K562 (cell line): Measurements from ENCODE around the gene CADM2. TPM values are rescaled to one million over a fixed set of nuclear protein-coding genes. Genes with fewer than 3 reads are reported as not detected.

Experiments used
- HBP1 ChIP-seq: fragments of 450-650 bp; formaldehyde crosslinking; IDR thresholded peaks from 2 replicates; pipeline ENCODE4 v1.4.0; 2022; ENCODE audit warnings: missing genetic modification characterization
- MYBL2 ChIP-seq, 2 experiments: fragments of 450-650 bp in 1 of 2; sonication (generic) in 1 of 2; formaldehyde crosslinking in 1 of 2; IDR thresholded peaks; 2 replicates each; pipeline versions ENCODE4 v1.6.1 to v1.8.1; 2017 to 2022; ENCODE audit warnings: borderline replicate concordance in 1 of 2, inconsistent platforms in 1 of 2, low read depth in 1 of 2, mild to moderate bottlenecking in 1 of 2, missing genetic modification reagents in 1 of 2, moderate library complexity in 1 of 2
- NR2C1 ChIP-seq, 2 experiments: fragments of 450-650 bp; IDR thresholded peaks; 2 replicates each; pipeline ENCODE4 v1.6.1; 2017; ENCODE audit warnings: mild to moderate bottlenecking in 2 of 2, antibody characterized with exemption in 1 of 2, inconsistent platforms in 1 of 2, missing compliant biosample characterization in 1 of 2, missing genetic modification characterization in 1 of 2
- POLR2AphosphoS5 ChIP-seq: IDR thresholded peaks from 2 replicates; pipeline ENCODE4 v1.6.1; 2011; ENCODE audit warnings: mild to moderate bottlenecking, low read depth, low read length, moderate library complexity; ENCODE audit not compliant: control insufficient read depth, insufficient read depth
- SMAD1 ChIP-seq: fragments of 150-350 bp; IDR thresholded peaks from 2 replicates; pipeline ENCODE4 v1.6.1; 2014; ENCODE audit warnings: low read length, low read depth; ENCODE audit not compliant: partially characterized antibody
- SMARCB1 ChIP-seq: IDR thresholded peaks from 2 replicates; pipeline ENCODE4 v1.6.1; 2011; ENCODE audit warnings: improper control_type of control experiment, low read depth; ENCODE audit not compliant: insufficient read length
- ZNF584 ChIP-seq: fragments of 200-800 bp; sonication (Bioruptor generic); IDR thresholded peaks from 2 replicates; pipeline ENCODE4 v1.6.1; 2016; ENCODE audit warnings: low read depth, mild to moderate bottlenecking, missing genetic modification characterization, missing compliant biosample characterization
- polyA plus RNA-seq, 8 experiments: library from polyadenylated mRNA; depleted of rRNA in 4 of 8; stranded (reverse) in 5 of 8; unstranded in 3 of 8; fragments of >200 nt; fragmentation: Nextera tagmentation in 2 of 8; fragmentation: Illumina TruSeq in 1 of 8; extraction: Ambion mirVana in 2 of 8; extraction: Trizol in 1 of 8; gene quantifications; 2 replicates each; pipeline versions ENCODE4 v1.2.1 to v1.2.3, GENCODE V29; 2011 to 2014; ENCODE audit warnings: inconsistent platforms in 1 of 8, missing spikeins in 1 of 8
- total RNA-seq, 7 experiments: library from RNA; depleted of rRNA in 6 of 7; stranded (reverse); fragments of >200 nt in 6 of 7; fragmentation: Illumina TruSeq in 2 of 7; extraction: Trizol in 2 of 7; gene quantifications; 2 replicates each; pipeline versions ENCODE4 v1.2.1 to v1.2.3, GENCODE V29; 2011 to 2021; ENCODE audit warnings: low replicate concordance in 1 of 7
- TF ChIP-seq, protein P1 (sequence below), 2 experiments: fragments of 200-800 bp in 1 of 2; sonication (Bioruptor generic) in 1 of 2; sonication (generic) in 1 of 2; formaldehyde crosslinking in 1 of 2; IDR thresholded peaks in 1 of 2; conservative IDR thresholded peaks in 1 of 2; 2 replicates each; pipeline versions ENCODE4 v1.5.0 to v1.6.1; 2016 to 2020; ENCODE audit warnings: missing compliant biosample characterization in 1 of 2, missing genetic modification characterization in 1 of 2, missing genetic modification reagents in 1 of 2

The CADM2 gene
- total and polyA plus RNA-seq, 9 of the 15 experiments (the other 6 are each of a cell fraction or from before 2014, with no cell fraction given) = 0.11 to 3.2 (median 0.95) TPM

DNA sequence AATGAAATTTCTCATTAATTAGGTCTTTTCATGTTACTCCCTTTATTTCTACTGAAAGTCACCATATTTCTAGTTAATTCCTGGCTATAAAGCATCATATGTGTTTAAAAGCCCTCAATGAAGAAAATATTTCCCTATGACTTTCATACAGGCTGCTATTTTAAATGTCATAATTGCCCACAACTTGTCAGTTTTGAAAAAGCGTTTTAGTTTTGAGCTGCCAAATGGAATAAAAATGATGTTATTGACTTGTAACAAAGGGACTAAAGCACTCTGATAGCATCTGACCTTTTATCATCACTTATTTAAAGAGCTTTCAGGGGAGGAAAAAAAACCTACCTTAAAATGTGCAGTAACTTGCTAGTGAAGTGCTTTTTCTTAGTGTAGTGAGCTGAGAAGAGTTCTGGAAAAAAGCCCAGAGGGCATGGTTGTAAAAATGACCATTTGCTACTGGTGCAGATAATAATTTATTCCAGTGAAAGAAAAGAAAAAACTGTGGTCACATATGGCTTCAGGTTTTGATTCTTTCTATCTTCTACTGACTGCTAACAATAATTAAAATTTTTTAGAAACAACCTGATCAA is 877.2 kb downstream of the CADM2 start (continued):
- TF ChIP-seq, protein P1, sequence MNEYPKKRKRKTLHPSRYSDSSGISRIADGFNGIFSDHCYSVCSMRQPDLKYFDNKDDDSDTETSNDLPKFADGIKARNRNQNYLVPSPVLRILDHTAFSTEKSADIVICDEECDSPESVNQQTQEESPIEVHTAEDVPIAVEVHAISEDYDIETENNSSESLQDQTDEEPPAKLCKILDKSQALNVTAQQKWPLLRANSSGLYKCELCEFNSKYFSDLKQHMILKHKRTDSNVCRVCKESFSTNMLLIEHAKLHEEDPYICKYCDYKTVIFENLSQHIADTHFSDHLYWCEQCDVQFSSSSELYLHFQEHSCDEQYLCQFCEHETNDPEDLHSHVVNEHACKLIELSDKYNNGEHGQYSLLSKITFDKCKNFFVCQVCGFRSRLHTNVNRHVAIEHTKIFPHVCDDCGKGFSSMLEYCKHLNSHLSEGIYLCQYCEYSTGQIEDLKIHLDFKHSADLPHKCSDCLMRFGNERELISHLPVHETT (CRISPR knock-in tag; conservative IDR thresholded peaks at IDR 0.05 in 1 of 2, IDR thresholded peaks at IDR 0.05 in 1 of 2) = no peak
- TF ChIP-seq MYBL2 (IDR thresholded peaks at IDR 0.05; ENCODE audit: low read depth) (no peak), MYBL2 (CRISPR knock-in tag; IDR thresholded peaks at IDR 0.05; ENCODE audit: borderline replicate concordance) (no peak), NR2C1 (IDR thresholded peaks at IDR 0.05) (no peak), NR2C1 (tag; IDR thresholded peaks at IDR 0.05) (no peak), ZNF584 (CRISPR knock-in tag) (no peak), SMAD1 (no peak), POLR2AphosphoS5 (no peak), SMARCB1 (no peak), HBP1 (CRISPR knock-in tag) (no peak)
